ENCODE data around the gene MAN2A2.

The MAN2A2 gene

GRCh38 chr15:90967206-90967605 lies 64.1 kb downstream of the MAN2A2 start:
- Histone ChIP-seq H4K91ac (ENCODE audit: low read depth, low read length) (no peak overlapping the region), H3K23ac (ENCODE audit: low read length) (no peak overlapping the region), H3K9me3 (ENCODE audit: insufficient read depth, low read depth, low read length) (peaks cover 4% of the 10 kb centered on the region), H3K27ac (ENCODE audit: low read depth, low read length) (no peak overlapping the region), H3K79me2 (ENCODE audit: control insufficient read depth, insufficient read depth, low read length, poor library complexity) (no peaks in the 10 kb centered on the region), H4K12ac (ENCODE audit: low read depth, low read length) (no peak overlapping the region), H3K4ac (ENCODE audit: low read depth, low read length) (no peak overlapping the region), H2AK5ac (ENCODE audit: low read length) (no peak overlapping the region), H3K14ac (ENCODE audit: low read length) (no peak overlapping the region), H3K4me3 (ENCODE audit: low read depth, low read length) (no peak overlapping the region), H3K4me2 (ENCODE audit: low read length) (no peak overlapping the region), H3K79me1 (ENCODE audit: low read length) (no peaks in the 10 kb centered on the region), H3K27me3 (ENCODE audit: insufficient read depth, low read length) (no peaks in the 10 kb centered on the region), H2AFZ (ENCODE audit: insufficient read depth, low read length, poor library complexity) (no peak overlapping the region), H4K8ac (ENCODE audit: low read depth, low read length) (no peak overlapping the region), H3K18ac (ENCODE audit: low read length) (no peak overlapping the region), H2BK120ac (ENCODE audit: insufficient read depth, low read length, poor library complexity) (no peak overlapping the region), H2BK12ac (ENCODE audit: low read length) (no peak overlapping the region), H3K36me3 (ENCODE audit: control insufficient read depth in 1 of 2, insufficient read depth in 2 of 2, low read length in 2 of 2) (peaks cover 30 to 52% of the 10 kb centered on the region in 2 experiments), H2BK5ac (ENCODE audit: low read depth, low read length, poor library complexity) (no peak overlapping the region), H3K9ac (ENCODE audit: low read length) (no peak overlapping the region), H3K4me1 (ENCODE audit: control insufficient read depth in 1 of 2, insufficient read depth in 2 of 2, low read length in 2 of 2) (no peaks in the 10 kb centered on the region)
- DNase-seq, result no peak
- no CpG with 5 or more reads among the region's 5 CpGs for WGBS (ENCODE audit: extremely low coverage, insufficient coverage, insufficient read length)

DNA sequence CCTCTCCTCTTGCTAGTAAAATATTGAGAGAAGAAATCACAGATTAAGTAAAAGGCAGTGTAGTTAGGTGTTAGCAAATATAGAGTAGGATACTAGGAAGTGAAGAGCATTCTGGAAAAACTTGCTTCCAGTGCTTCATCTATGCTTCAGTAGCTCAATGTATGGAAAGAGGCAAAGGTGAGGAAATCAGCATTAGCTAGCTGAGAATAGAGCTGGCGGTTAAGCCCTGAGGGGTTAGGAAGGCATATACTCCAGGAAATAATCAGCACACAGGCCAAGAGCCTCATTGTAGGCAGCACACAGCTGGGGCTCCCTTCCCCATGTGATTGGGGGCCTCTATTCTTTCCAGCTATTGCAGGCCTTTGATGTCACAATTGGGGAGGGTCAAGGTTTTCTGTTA lies 65.3 kb downstream of the MAN2A2 start:
- no peak overlapping the region for H3K4me3 ChIP-seq (ENCODE audit: low read depth, low read length)
- no peak overlapping the region for H4K12ac ChIP-seq (ENCODE audit: low read depth, low read length)
- H3K9ac ChIP-seq (ENCODE audit: low read length), result no peak overlapping the region
- no peaks in the 10 kb centered on the region for H3K79me1 ChIP-seq (ENCODE audit: low read length)
- no peak overlapping the region for H2BK12ac ChIP-seq (ENCODE audit: low read length)
- no CpG with 5 or more reads among the region's 1 CpG for WGBS (ENCODE audit: extremely low coverage, insufficient coverage, insufficient read length)
- H4K91ac ChIP-seq (ENCODE audit: low read depth, low read length), result no peak overlapping the region
- H3K27ac ChIP-seq (ENCODE audit: low read depth, low read length), result no peak overlapping the region
- no peak overlapping the region for H4K8ac ChIP-seq (ENCODE audit: low read depth, low read length)
- no peaks in the 10 kb centered on the region for H3K27me3 ChIP-seq (ENCODE audit: insufficient read depth, low read length)
- H3K4me2 ChIP-seq (ENCODE audit: low read length), result no peak overlapping the region
- H3K23ac ChIP-seq (ENCODE audit: low read length), result no peak overlapping the region
- H3K36me3 ChIP-seq (ENCODE audit: control insufficient read depth in 1 of 2, insufficient read depth in 2 of 2, low read length in 2 of 2), result peaks cover 35 to 63% of the 10 kb centered on the region in 2 experiments
- no peak overlapping the region for H3K14ac ChIP-seq (ENCODE audit: low read length)
- no peaks in the 10 kb centered on the region for H3K79me2 ChIP-seq (ENCODE audit: control insufficient read depth, insufficient read depth, low read length, poor library complexity)
- H3K4me1 ChIP-seq (ENCODE audit: control insufficient read depth in 1 of 2, insufficient read depth in 2 of 2, low read length in 2 of 2), result no peaks in the 10 kb centered on the region
- H2AK5ac ChIP-seq (ENCODE audit: low read length), result no peak overlapping the region
- no peak overlapping the region for H2AFZ ChIP-seq (ENCODE audit: insufficient read depth, low read length, poor library complexity)
- no peak overlapping the region for H2BK5ac ChIP-seq (ENCODE audit: low read depth, low read length, poor library complexity)
- peaks cover 4% of the 10 kb centered on the region for H3K9me3 ChIP-seq (ENCODE audit: insufficient read depth, low read depth, low read length)
- H3K18ac ChIP-seq (ENCODE audit: low read length), result no peak overlapping the region
- peak in 1 of 2 donors; percentile 26 for DNase-seq
- no peak overlapping the region for H2BK120ac ChIP-seq (ENCODE audit: insufficient read depth, low read length, poor library complexity)
- H3K4ac ChIP-seq (ENCODE audit: low read depth, low read length), result no peak overlapping the region

GRCh38 chr15:90970274-90970673 lies 67.2 kb downstream of the MAN2A2 start:
- no peak overlapping the region for H2BK120ac ChIP-seq (ENCODE audit: insufficient read depth, low read length, poor library complexity)
- H2BK5ac ChIP-seq (ENCODE audit: low read depth, low read length, poor library complexity), result no peak overlapping the region
- no peak overlapping the region for H3K23ac ChIP-seq (ENCODE audit: low read length)
- no peak overlapping the region for H3K18ac ChIP-seq (ENCODE audit: low read length)
- no peaks in the 10 kb centered on the region for H3K79me2 ChIP-seq (ENCODE audit: control insufficient read depth, insufficient read depth, low read length, poor library complexity)
- no peak overlapping the region for H2BK12ac ChIP-seq (ENCODE audit: low read length)
- H2AFZ ChIP-seq (ENCODE audit: insufficient read depth, low read length, poor library complexity), result no peak overlapping the region
- H4K91ac ChIP-seq (ENCODE audit: low read depth, low read length), result no peak overlapping the region
- H3K27ac ChIP-seq (ENCODE audit: low read depth, low read length), result no peak overlapping the region
- H3K9ac ChIP-seq (ENCODE audit: low read length), result no peak overlapping the region
- no peak overlapping the region for H3K14ac ChIP-seq (ENCODE audit: low read length)
- no peak overlapping the region for H4K8ac ChIP-seq (ENCODE audit: low read depth, low read length)
- H3K9me3 ChIP-seq (ENCODE audit: insufficient read depth, low read depth, low read length), result peaks cover 4% of the 10 kb centered on the region
- no peak overlapping the region for H3K4me2 ChIP-seq (ENCODE audit: low read length)
- no peak overlapping the region for H3K4ac ChIP-seq (ENCODE audit: low read depth, low read length)
- no peak overlapping the region for H2AK5ac ChIP-seq (ENCODE audit: low read length)
- H3K27me3 ChIP-seq (ENCODE audit: insufficient read depth, low read length), result no peaks in the 10 kb centered on the region
- no peaks in the 10 kb centered on the region for H3K79me1 ChIP-seq (ENCODE audit: low read length)
- WGBS (ENCODE audit: extremely low coverage, insufficient coverage, insufficient read length), result no CpG with 5 or more reads among the region's 7 CpGs
- DNase-seq, result no peak
- H3K4me1 ChIP-seq (ENCODE audit: control insufficient read depth in 1 of 2, insufficient read depth in 2 of 2, low read length in 2 of 2), result no peaks in the 10 kb centered on the region
- no peak overlapping the region for H3K4me3 ChIP-seq (ENCODE audit: low read depth, low read length)
- H3K36me3 ChIP-seq (ENCODE audit: control insufficient read depth in 1 of 2, insufficient read depth in 2 of 2, low read length in 2 of 2), result peaks cover 40 to 77% of the 10 kb centered on the region in 2 experiments
- H4K12ac ChIP-seq (ENCODE audit: low read depth, low read length), result no peak overlapping the region

- H4K91ac ChIP-seq (ENCODE audit: low read depth, low read length), result no peak overlapping the region
- no peak overlapping the region for H3K9ac ChIP-seq (ENCODE audit: low read length)
- H3K4me3 ChIP-seq (ENCODE audit: low read depth, low read length), result no peak overlapping the region
- WGBS (ENCODE audit: extremely low coverage, insufficient coverage, insufficient read length), result no CpG with 5 or more reads among the region's 5 CpGs
- no peak overlapping the region for H2BK5ac ChIP-seq (ENCODE audit: low read depth, low read length, poor library complexity)
- H2AK5ac ChIP-seq (ENCODE audit: low read length), result no peak overlapping the region
- no peaks in the 10 kb centered on the region for H3K79me2 ChIP-seq (ENCODE audit: control insufficient read depth, insufficient read depth, low read length, poor library complexity)
- no peak for DNase-seq
- peaks cover 1% of the 10 kb centered on the region for H3K9me3 ChIP-seq (ENCODE audit: insufficient read depth, low read depth, low read length)
- H2BK120ac ChIP-seq (ENCODE audit: insufficient read depth, low read length, poor library complexity), result no peak overlapping the region
- H4K8ac ChIP-seq (ENCODE audit: low read depth, low read length), result no peak overlapping the region
- H3K27me3 ChIP-seq (ENCODE audit: insufficient read depth, low read length), result no peaks in the 10 kb centered on the region
- no peak overlapping the region for H2AFZ ChIP-seq (ENCODE audit: insufficient read depth, low read length, poor library complexity)
- H3K23ac ChIP-seq (ENCODE audit: low read length), result no peak overlapping the region
- H2BK12ac ChIP-seq (ENCODE audit: low read length), result no peak overlapping the region
- no peak overlapping the region for H3K14ac ChIP-seq (ENCODE audit: low read length)
- no peak overlapping the region for H3K4me2 ChIP-seq (ENCODE audit: low read length)
- no peak overlapping the region for H3K27ac ChIP-seq (ENCODE audit: low read depth, low read length)
- H3K4ac ChIP-seq (ENCODE audit: low read depth, low read length), result no peak overlapping the region
- no peak overlapping the region for H3K18ac ChIP-seq (ENCODE audit: low read length)
- H3K4me1 ChIP-seq (ENCODE audit: control insufficient read depth in 1 of 2, insufficient read depth in 2 of 2, low read length in 2 of 2), result no peaks in the 10 kb centered on the region
- peaks cover 43 to 77% of the 10 kb centered on the region in 2 experiments for H3K36me3 ChIP-seq (ENCODE audit: control insufficient read depth in 1 of 2, insufficient read depth in 2 of 2, low read length in 2 of 2)
- no peaks in the 10 kb centered on the region for H3K79me1 ChIP-seq (ENCODE audit: low read length)
- no peak overlapping the region for H4K12ac ChIP-seq (ENCODE audit: low read depth, low read length)
These were observed 69.0 kb downstream of the MAN2A2 start for GRCh38 chr15:90972133-90972532.
